ENCODE results near the gene CFAP119.

DNA sequence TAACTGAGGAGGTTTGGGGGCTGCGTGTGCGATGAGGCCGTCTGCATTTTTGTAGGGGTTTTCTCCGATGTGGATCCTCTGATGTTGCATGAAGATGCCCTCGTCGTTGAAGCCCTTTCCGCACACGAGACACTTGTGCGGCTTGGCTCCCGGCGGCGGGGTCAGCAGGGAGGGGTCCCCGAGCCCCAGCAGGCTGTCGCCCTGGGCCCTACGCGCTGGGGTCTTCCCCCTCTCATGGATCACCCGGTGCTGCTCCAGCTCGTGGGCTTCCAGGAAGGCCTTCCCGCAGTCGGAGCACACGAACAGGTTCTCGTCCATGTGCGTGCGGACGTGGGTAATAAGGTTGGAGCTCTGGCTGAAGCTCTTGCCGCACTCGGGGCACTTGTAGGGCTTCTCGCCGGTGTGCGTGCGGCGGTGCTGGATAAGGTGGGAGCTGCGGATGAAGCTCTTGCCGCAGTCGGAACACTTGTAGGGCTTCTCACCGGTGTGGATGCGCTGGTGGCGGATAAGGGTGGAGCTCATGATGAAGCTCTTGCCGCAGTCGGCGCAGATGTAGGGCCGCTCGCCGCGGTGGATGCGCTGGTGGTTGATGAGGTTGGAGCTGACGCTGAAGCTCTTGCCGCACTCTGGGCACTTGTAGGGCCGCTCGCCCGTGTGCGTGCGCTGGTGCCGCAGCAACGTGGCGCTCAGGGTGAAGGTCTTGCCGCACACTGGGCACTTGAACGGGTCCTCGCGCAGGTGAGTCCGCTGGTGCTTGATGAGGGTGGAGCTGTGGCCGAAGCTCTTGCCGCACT, 20.8 kb upstream of the CFAP119 start:
- TF ChIP-seq, protein P1, sequence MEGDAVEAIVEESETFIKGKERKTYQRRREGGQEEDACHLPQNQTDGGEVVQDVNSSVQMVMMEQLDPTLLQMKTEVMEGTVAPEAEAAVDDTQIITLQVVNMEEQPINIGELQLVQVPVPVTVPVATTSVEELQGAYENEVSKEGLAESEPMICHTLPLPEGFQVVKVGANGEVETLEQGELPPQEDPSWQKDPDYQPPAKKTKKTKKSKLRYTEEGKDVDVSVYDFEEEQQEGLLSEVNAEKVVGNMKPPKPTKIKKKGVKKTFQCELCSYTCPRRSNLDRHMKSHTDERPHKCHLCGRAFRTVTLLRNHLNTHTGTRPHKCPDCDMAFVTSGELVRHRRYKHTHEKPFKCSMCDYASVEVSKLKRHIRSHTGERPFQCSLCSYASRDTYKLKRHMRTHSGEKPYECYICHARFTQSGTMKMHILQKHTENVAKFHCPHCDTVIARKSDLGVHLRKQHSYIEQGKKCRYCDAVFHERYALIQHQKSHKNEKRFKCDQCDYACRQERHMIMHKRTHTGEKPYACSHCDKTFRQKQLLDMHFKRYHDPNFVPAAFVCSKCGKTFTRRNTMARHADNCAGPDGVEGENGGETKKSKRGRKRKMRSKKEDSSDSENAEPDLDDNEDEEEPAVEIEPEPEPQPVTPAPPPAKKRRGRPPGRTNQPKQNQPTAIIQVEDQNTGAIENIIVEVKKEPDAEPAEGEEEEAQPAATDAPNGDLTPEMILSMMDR (conservative IDR thresholded peaks at IDR 0.05; ENCODE audit: low read depth, low read length), result no peak
- no peak for TF ChIP-seq EZH2phosphoT487 (IDR thresholded peaks at IDR 0.05; ENCODE audit: borderline replicate concordance, low read length)
